Gastroesophageal sphincter (tissue), 4 donors: ENCODE data around the gene DKK1. TPM values are rescaled to one million over a fixed set of nuclear protein-coding genes. Genes with fewer than 3 reads are reported as not detected.

Experiments
- ATAC-seq: fragments of 150-250 bp; one replicate; pipeline ENCODE4 v1.9.1; 2016; ENCODE audit warnings: mild to moderate bottlenecking, moderate library complexity
- H3K27ac ChIP-seq, 4 donors: fragments of 200-600 bp; sonication (generic) in 3 of 4; 1 replicate in 3 of 4; 2 replicates in 1 of 4; pipeline ENCODE4 v1.5.1; 2016 to 2019
- H3K27me3 ChIP-seq: fragments of 200-600 bp; sonication (generic); one replicate; pipeline ENCODE4 v1.5.1; 2019
- H3K36me3 ChIP-seq, 2 donors: fragments of 200-600 bp; sonication (generic); one replicate each; pipeline ENCODE4 v1.5.1; 2019; ENCODE audit warnings: control low read depth in 1 of 2
- H3K4me1 ChIP-seq, 3 donors: fragments of 200-600 bp; sonication (generic); 1 replicate in 2 of 3; 2 replicates in 1 of 3; pipeline ENCODE4 v1.5.1; 2016 to 2019; ENCODE audit warnings: control low read depth in 2 of 3
- H3K4me3 ChIP-seq, 2 donors: fragments of 200-600 bp; sonication (generic); one replicate each; pipeline ENCODE4 v1.5.1; 2019; ENCODE audit warnings: mild to moderate bottlenecking in 1 of 2, moderate library complexity in 1 of 2
- H3K9me3 ChIP-seq, 3 donors: fragments of 200-600 bp; sonication (generic); one replicate each; pipeline ENCODE4 v1.5.1; 2017 to 2019; ENCODE audit warnings: control low read depth in 2 of 3
- EP300 ChIP-seq: sonication (generic); formaldehyde crosslinking; IDR thresholded peaks from one replicate; pipeline ENCODE4 v1.6.1; 2017; ENCODE audit warnings: antibody characterized with exemption, mild to moderate bottlenecking
- POLR2A ChIP-seq, 2 donors: fragments of 450-650 bp; IDR thresholded peaks; one replicate each; pipeline ENCODE4 v1.6.1; 2017; ENCODE audit warnings: antibody characterized with exemption in 2 of 2, mild to moderate bottlenecking in 2 of 2, moderate library complexity in 1 of 2
- POLR2AphosphoS5 ChIP-seq: sonication (generic); formaldehyde crosslinking; IDR thresholded peaks from one replicate; pipeline ENCODE4 v1.6.1; 2017; ENCODE audit warnings: antibody characterized with exemption
- WGBS, 2 donors: methylation state at CpG; one replicate each; pipeline ENCODE4 v1.1.5; 2018; ENCODE audit warnings: low coverage in 1 of 2; 5-methylcytosine and 5-hydroxymethylcytosine counted together
- total RNA-seq, 4 donors: library from RNA; depleted of rRNA; stranded (reverse); fragments of >200 nt; gene quantifications; one replicate each; pipeline ENCODE4 v1.1.0, GENCODE V29; 2016
- TF ChIP-seq, protein P1 (sequence below), 4 experiments: fragments of 200-600 bp in 2 of 4; fragments of 450-650 bp in 2 of 4; sonication (generic) in 1 of 4; IDR thresholded peaks; one replicate each; pipeline ENCODE4 v1.5.1; 2017 to 2019; ENCODE audit warnings: antibody characterized with exemption in 4 of 4, mild to moderate bottlenecking in 2 of 4, moderate library complexity in 2 of 4

The DKK1 gene
- total RNA-seq, 4 donors from 2014 or later: 3.1 to 7.5 TPM; not detected in 2

DNA sequence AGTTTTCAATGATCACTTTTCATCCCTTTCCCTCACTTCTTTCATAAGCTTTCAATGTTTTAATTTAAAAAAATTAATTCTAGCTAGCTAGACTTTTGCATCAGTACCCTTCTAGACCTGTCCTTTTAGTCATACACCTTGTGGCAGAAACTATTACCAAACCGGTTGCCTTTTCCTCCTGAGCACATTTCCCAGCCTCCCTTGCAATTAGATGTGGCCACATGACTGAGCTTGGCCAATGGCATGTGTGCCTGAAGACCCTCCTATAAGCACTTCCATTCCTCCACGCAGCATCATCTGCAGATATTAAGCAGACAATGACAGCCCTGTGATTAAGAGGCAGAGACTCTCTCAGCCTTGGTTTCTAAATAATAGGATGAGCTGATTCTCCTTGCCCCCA is 12.3 kb downstream of the DKK1 start:
- WGBS, 2 donors: 79 to 100% methylated on average over 1 to 2 of the region's 2 CpGs
- TF ChIP-seq EP300: no peak
- TF ChIP-seq, protein P1, sequence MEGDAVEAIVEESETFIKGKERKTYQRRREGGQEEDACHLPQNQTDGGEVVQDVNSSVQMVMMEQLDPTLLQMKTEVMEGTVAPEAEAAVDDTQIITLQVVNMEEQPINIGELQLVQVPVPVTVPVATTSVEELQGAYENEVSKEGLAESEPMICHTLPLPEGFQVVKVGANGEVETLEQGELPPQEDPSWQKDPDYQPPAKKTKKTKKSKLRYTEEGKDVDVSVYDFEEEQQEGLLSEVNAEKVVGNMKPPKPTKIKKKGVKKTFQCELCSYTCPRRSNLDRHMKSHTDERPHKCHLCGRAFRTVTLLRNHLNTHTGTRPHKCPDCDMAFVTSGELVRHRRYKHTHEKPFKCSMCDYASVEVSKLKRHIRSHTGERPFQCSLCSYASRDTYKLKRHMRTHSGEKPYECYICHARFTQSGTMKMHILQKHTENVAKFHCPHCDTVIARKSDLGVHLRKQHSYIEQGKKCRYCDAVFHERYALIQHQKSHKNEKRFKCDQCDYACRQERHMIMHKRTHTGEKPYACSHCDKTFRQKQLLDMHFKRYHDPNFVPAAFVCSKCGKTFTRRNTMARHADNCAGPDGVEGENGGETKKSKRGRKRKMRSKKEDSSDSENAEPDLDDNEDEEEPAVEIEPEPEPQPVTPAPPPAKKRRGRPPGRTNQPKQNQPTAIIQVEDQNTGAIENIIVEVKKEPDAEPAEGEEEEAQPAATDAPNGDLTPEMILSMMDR (IDR thresholded peaks at IDR 0.05): no peak
- TF ChIP-seq POLR2AphosphoS5: no peak
- Histone ChIP-seq H3K4me1 (no peaks in the 10 kb centered on the region), H3K27ac (no peak overlapping the region), H3K9me3 (no peaks in the 10 kb centered on the region), H3K36me3 (no peaks in the 10 kb centered on the region), H3K27me3 (no peaks in the 10 kb centered on the region), H3K4me3 (no peak overlapping the region)
- ATAC-seq: no peak

DNA sequence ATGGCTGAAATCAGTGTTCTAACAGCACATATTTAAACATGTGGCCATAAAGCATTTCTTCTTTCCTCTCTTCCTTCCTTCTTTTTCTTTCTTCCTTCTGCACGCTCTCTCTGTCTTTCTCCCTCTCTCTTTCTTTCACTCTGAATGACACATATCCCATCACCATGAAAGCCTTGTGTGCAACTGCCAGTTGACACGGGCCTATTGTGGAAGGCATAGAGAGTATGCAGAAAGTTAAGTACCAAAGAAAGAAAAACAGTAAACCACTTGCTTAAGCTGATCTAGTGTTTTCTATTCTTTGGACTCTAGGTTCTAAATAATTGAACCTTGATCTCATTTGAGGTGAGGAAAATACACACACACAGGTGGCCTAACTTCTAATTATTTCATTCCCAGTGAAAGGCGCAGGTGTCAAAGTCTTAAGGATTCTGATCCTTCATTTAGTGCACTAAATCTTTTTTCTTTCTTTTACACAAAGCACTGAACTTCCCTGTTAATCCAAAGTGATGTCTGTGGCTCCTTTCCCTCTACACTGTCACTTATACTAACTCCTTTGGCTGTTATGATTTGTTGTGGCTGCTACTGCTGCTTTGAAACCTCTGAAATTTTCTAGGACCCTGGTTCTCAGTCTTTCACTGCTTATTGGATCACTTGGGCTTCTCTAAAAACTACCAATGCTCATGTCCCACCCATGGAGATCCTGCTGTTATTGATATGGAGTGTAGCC is 17.7 kb downstream of the DKK1 start:
- ATAC-seq: no peak
- Histone ChIP-seq H3K9me3 (no peaks in the 10 kb centered on the region), H3K36me3 (no peaks in the 10 kb centered on the region), H3K4me3 (no peak overlapping the region), H3K4me1 (no peaks in the 10 kb centered on the region), H3K27ac (no peak overlapping the region), H3K27me3 (no peaks in the 10 kb centered on the region)
- WGBS, 2 donors: 83 to 94% methylated on average over 3 of the region's 3 CpGs
- TF ChIP-seq EP300 (no peak), POLR2AphosphoS5 (no peak), POLR2A (IDR thresholded peaks at IDR 0.05) (no peak)
- TF ChIP-seq, protein P1 (IDR thresholded peaks at IDR 0.05): no peak

DNA sequence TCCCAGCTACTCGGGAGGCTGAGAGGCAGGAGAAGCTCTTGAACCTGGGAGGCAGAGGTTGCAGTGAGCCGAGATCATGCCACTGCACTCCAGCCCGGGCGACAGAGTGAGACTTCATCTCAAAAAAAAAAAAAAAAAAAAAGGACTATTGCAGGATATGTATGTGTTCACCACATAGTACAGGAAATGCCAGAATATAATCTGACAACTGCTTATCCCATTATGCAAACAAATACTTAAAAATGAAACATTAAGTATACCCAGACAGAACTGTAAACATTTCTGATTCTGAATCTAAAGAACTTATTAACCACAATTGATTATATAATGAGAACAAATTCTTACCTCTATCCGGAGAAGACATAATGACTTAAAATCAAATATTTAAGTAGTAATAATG is 18.7 kb downstream of the DKK1 start:
- Histone ChIP-seq H3K9me3 (no peaks in the 10 kb centered on the region), H3K27ac (no peak overlapping the region), H3K4me1 (no peaks in the 10 kb centered on the region), H3K36me3 (no peaks in the 10 kb centered on the region), H3K4me3 (no peak overlapping the region), H3K27me3 (no peaks in the 10 kb centered on the region)
- 75 to 81% methylated on average over 4 to 5 of the region's 5 CpGs for WGBS, 2 donors
- no peak for ATAC-seq
- TF ChIP-seq, protein P1 (IDR thresholded peaks at IDR 0.05): no peak

- 86 to 90% methylated on average over 1 of the region's 1 CpG for WGBS, 2 donors
- Histone ChIP-seq H3K27me3 (peaks cover 6% of the 10 kb centered on the region), H3K4me3 (no peak overlapping the region), H3K4me1 (no peaks in the 10 kb centered on the region), H3K27ac (no peak overlapping the region), H3K9me3 (no peaks in the 10 kb centered on the region), H3K36me3 (no peaks in the 10 kb centered on the region)
- TF ChIP-seq, protein P1 (IDR thresholded peaks at IDR 0.05): no peak
- TF ChIP-seq POLR2AphosphoS5 (no peak), POLR2A (IDR thresholded peaks at IDR 0.05) (no peak), EP300 (no peak)
- no peak for ATAC-seq
These were observed 20.5 kb downstream of the DKK1 start for GRCh38 chr10:52334595-52334994.

DNA sequence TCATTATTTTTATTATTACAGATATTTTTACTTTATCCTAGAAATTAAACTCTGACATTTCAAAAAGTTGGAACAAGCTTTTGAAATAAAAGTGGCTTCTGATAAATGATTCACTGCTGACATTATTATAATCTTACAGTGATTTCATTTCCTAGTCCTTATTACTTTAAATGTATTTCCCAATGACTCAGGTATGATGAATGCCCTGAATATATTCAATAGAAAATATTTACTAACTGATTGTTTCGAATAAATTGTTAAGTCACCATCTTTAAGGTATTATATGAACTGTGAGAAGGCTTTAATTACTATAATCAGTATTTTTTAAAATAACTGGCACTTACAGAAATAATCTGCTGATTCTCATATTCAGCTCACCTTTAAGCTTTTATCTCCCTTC is 21.6 kb downstream of the DKK1 start:
- Histone ChIP-seq H3K4me3 (no peak overlapping the region), H3K4me1 (no peaks in the 10 kb centered on the region), H3K27ac (no peak overlapping the region), H3K27me3 (peaks cover 6% of the 10 kb centered on the region), H3K36me3 (no peaks in the 10 kb centered on the region), H3K9me3 (no peaks in the 10 kb centered on the region)
- TF ChIP-seq POLR2A (IDR thresholded peaks at IDR 0.05) (no peak), EP300 (no peak), POLR2AphosphoS5 (no peak)
- TF ChIP-seq, protein P1 (IDR thresholded peaks at IDR 0.05): no peak
- ATAC-seq: no peak
- WGBS, 2 donors: 64 to 74% methylated on average over 1 of the region's 1 CpG
